ENCODE results near the gene STK32C.

GRCh38 chr10:132225073-132225848, 82.5 kb downstream of the STK32C start:
- no peak for TF ChIP-seq EZH2phosphoT487 (IDR thresholded peaks at IDR 0.05)
- no peak for TF ChIP-seq CTCF (IDR thresholded peaks at IDR 0.05)
- no peak for TF ChIP-seq EZH2 (IDR thresholded peaks at IDR 0.05)

All from neural progenitor cell (in vitro differentiated cells).